ENCODE data around the gene SAMD8.

GRCh38 chr10:75146780-75147179, 35.3 kb downstream of the SAMD8 start:
- no peak for TF ChIP-seq CTCF (conservative IDR thresholded peaks at IDR 0.05)
- no peak for TF ChIP-seq ZFX (IDR thresholded peaks at IDR 0.05)

All from C4-2B (cell line).